ENCODE results near the gene EPB41L3.

EPB41L3 gene

GRCh38 chr18:5413447-5413846, 130.3 kb downstream of the EPB41L3 start:
- no peak for DNase-seq (ENCODE audit: low spot score)

GRCh38 chr18:5410582-5410981, 133.2 kb downstream of the EPB41L3 start:
- DNase-seq (ENCODE audit: low spot score), result no peak

GRCh38 chr18:5398269-5398668, 145.5 kb downstream of the EPB41L3 start:
- no peak for DNase-seq (ENCODE audit: low spot score)

GRCh38 chr18:5397102-5397501, 146.7 kb downstream of the EPB41L3 start:
- DNase-seq (ENCODE audit: low spot score), result no peak

- no peak for DNase-seq (ENCODE audit: low spot score)
Observed at GRCh38 chr18:5395860-5396448, 147.8 kb downstream of the EPB41L3 start.

GRCh38 chr18:5393779-5394178, 150.0 kb downstream of the EPB41L3 start:
- DNase-seq (ENCODE audit: low spot score), result no peak

GRCh38 chr18:5391409-5391808, 152.4 kb downstream of the EPB41L3 start:
- DNase-seq (ENCODE audit: low spot score), result no peak

- no peak for DNase-seq (ENCODE audit: low spot score)
Observed at GRCh38 chr18:5389356-5389755, 154.4 kb downstream of the EPB41L3 start.

- no peak for DNase-seq (ENCODE audit: low spot score)
Observed at GRCh38 chr18:5388896-5389295, 154.9 kb downstream of the EPB41L3 start.

- no peak for DNase-seq (ENCODE audit: low spot score)
Observed at GRCh38 chr18:5380586-5380985, 163.2 kb downstream of the EPB41L3 start.

GRCh38 chr18:5376986-5377385, 166.8 kb downstream of the EPB41L3 start:
- peak; percentile 53 for DNase-seq (ENCODE audit: low spot score)

- no peak for DNase-seq (ENCODE audit: low spot score)
Observed at GRCh38 chr18:5370332-5370731, 173.5 kb downstream of the EPB41L3 start.

- DNase-seq (ENCODE audit: low spot score), result no peak
Observed at GRCh38 chr18:5369513-5369912, 174.3 kb downstream of the EPB41L3 start.

- DNase-seq (ENCODE audit: low spot score), result no peak
Observed at GRCh38 chr18:5365443-5365842, 178.4 kb downstream of the EPB41L3 start.

GRCh38 chr18:5350636-5351035, 193.2 kb downstream of the EPB41L3 start:
- DNase-seq (ENCODE audit: low spot score), result no peak
